Activated CD4-positive, alpha-beta T cell treated with anti-CD3 and anti-CD28 coated beads, Interleukin-2, Interleukin-4, amounts not matched to agents 100 ng/mL and 50 ng/mL, durations not matched to agents 16 hours and 8 hours (primary cell): ENCODE measurements around the gene THSD4.

Source experiments
- DNase-seq: peaks from one replicate; pipeline ENCODE4 v3.0.0-alpha.2; 2020; ENCODE audit warnings: low spot score

The THSD4 gene

GRCh38 chr15:71501344-71502076 is 386.2 kb downstream of the THSD4 start:
- DNase-seq, result no peak

GRCh38 chr15:71502077-71502432 is 386.8 kb downstream of the THSD4 start:
- DNase-seq, result no peak

GRCh38 chr15:71505962-71506361 is 390.7 kb downstream of the THSD4 start:
- DNase-seq, result no peak

- no peak for DNase-seq
These were observed 391.7 kb downstream of the THSD4 start for GRCh38 chr15:71506946-71507345.

- DNase-seq, result no peak
These were observed 392.9 kb downstream of the THSD4 start for GRCh38 chr15:71508081-71508682.

GRCh38 chr15:71509139-71509538 is 393.9 kb downstream of the THSD4 start:
- no peak for DNase-seq

- no peak for DNase-seq
These were observed 395.5 kb downstream of the THSD4 start for GRCh38 chr15:71510763-71511162.

- DNase-seq, result no peak
These were observed 396.8 kb downstream of the THSD4 start for GRCh38 chr15:71511796-71512681.

- no peak for DNase-seq
These were observed 397.4 kb downstream of the THSD4 start for GRCh38 chr15:71512682-71513006.

- DNase-seq, result no peak
These were observed 400.3 kb downstream of the THSD4 start for GRCh38 chr15:71515375-71516186.

- DNase-seq, result no peak
These were observed 402.5 kb downstream of the THSD4 start for GRCh38 chr15:71517751-71518150.

GRCh38 chr15:71518661-71519060 is 403.4 kb downstream of the THSD4 start:
- no peak for DNase-seq

GRCh38 chr15:71526060-71526820 is 411.0 kb downstream of the THSD4 start:
- no peak for DNase-seq

- DNase-seq, result no peak
These were observed 414.1 kb downstream of the THSD4 start for GRCh38 chr15:71529361-71529760.

GRCh38 chr15:71530116-71530515 is 414.8 kb downstream of the THSD4 start:
- no peak for DNase-seq

- DNase-seq, result peak; percentile 30
These were observed 417.7 kb downstream of the THSD4 start for GRCh38 chr15:71532994-71533393.

- no peak for DNase-seq
These were observed 422.9 kb downstream of the THSD4 start for GRCh38 chr15:71538181-71538580.

GRCh38 chr15:71541746-71542145 is 426.5 kb downstream of the THSD4 start:
- no peak for DNase-seq

GRCh38 chr15:71542836-71543235 is 427.6 kb downstream of the THSD4 start:
- DNase-seq, result no peak

- DNase-seq, result no peak
These were observed 428.1 kb downstream of the THSD4 start for GRCh38 chr15:71543413-71543812.

- DNase-seq, result no peak
These were observed 430.0 kb downstream of the THSD4 start for GRCh38 chr15:71545223-71545760.
